Measurements from ENCODE around the gene TRPM3.

Gene TRPM3

DNA sequence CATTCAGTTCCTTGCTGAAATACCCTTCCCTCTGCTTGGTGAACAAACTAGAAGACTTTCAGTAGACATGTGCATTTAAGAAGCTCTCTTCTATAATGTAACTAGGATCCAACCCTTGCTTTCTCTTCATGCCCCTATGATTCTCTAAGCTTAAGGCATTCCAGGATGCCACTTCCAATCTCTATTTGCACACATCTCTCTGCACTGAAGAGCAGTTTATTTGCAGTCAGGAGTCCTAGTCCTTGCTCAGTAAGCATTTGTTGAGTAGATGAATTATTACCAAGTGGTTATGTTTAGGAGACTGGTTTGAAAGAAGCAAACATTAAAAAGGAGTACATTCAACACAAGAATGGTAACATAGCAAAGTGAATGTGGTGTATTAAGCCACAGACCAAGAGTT lies 432.7 kb downstream of the TRPM3 start (continued):
- no peak for TF ChIP-seq ZNF202 (tag by site-specific recombination; IDR thresholded peaks at IDR 0.05; ENCODE audit: borderline replicate concordance)

DNA sequence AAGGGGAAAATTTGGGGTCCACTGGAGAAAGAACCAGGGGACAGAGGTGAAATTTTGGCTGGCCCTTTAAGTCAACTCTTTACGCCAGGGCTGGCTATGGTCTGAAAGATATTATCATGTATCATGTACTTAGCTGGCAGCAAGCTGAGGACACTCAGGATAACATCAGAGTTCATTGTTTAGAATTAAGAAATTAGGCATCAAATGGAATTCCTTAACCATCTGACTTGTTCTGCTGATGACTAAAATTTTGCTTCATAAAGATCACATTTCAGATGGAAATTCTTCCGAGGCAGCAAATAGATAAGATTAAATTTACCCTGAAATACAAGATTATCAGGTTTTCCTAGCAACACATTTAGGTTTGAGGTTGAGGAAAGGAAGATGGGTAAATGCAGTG lies 437.6 kb downstream of the TRPM3 start:
- no peaks in the 10 kb centered on the region for H3K4me1 ChIP-seq (ENCODE audit: control insufficient read depth, insufficient read depth, low read length)
- no peak overlapping the region for H3K27ac ChIP-seq (ENCODE audit: extremely low read depth, low read depth, low read length)
- H3K36me3 ChIP-seq (ENCODE audit: control insufficient read depth in 2 of 2, insufficient read depth in 1 of 2, low read length in 2 of 2), result no peaks in the 10 kb centered on the region
- no peaks in the 10 kb centered on the region for H3K9me3 ChIP-seq (ENCODE audit: control insufficient read depth, insufficient read depth, low read depth, low read length)
- no peak overlapping the region for H3K4me3 ChIP-seq (ENCODE audit: low read depth, low read length)
- TF ChIP-seq ZNF335 (tag by site-specific recombination; conservative IDR thresholded peaks at IDR 0.05) (no peak), BCL11B (tag by site-specific recombination; IDR thresholded peaks at IDR 0.05; ENCODE audit: low read depth) (no peak), ZNF768 (tag by site-specific recombination; IDR thresholded peaks at IDR 0.05) (no peak), ZNF776 (tag by site-specific recombination; IDR thresholded peaks at IDR 0.05; ENCODE audit: borderline replicate concordance) (no peak), BCL11A (tag by site-specific recombination; IDR thresholded peaks at IDR 0.05; ENCODE audit: low read depth) (no peak), TCF7L2 (IDR thresholded peaks at IDR 0.05; ENCODE audit: borderline replicate concordance, low read depth, low read length) (no peak), ZNF157 (tag by site-specific recombination; IDR thresholded peaks at IDR 0.05) (no peak), ZNF394 (tag by site-specific recombination; IDR thresholded peaks at IDR 0.05; ENCODE audit: borderline replicate concordance) (no peak), IKZF3 (tag by site-specific recombination; IDR thresholded peaks at IDR 0.05) (no peak), SP7 (tag by site-specific recombination; IDR thresholded peaks at IDR 0.05) (no peak), GFI1B (tag by site-specific recombination; IDR thresholded peaks at IDR 0.05) (no peak), ZNF426 (tag by site-specific recombination; IDR thresholded peaks at IDR 0.05) (no peak)
- TF ChIP-seq, protein P1, sequence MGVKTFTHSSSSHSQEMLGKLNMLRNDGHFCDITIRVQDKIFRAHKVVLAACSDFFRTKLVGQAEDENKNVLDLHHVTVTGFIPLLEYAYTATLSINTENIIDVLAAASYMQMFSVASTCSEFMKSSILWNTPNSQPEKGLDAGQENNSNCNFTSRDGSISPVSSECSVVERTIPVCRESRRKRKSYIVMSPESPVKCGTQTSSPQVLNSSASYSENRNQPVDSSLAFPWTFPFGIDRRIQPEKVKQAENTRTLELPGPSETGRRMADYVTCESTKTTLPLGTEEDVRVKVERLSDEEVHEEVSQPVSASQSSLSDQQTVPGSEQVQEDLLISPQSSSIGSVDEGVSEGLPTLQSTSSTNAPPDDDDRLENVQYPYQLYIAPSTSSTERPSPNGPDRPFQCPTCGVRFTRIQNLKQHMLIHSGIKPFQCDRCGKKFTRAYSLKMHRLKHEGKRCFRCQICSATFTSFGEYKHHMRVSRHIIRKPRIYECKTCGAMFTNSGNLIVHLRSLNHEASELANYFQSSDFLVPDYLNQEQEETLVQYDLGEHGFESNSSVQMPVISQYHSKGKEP (tag by site-specific recombination; IDR thresholded peaks at IDR 0.05), result no peak
- TF ChIP-seq, protein P2, sequence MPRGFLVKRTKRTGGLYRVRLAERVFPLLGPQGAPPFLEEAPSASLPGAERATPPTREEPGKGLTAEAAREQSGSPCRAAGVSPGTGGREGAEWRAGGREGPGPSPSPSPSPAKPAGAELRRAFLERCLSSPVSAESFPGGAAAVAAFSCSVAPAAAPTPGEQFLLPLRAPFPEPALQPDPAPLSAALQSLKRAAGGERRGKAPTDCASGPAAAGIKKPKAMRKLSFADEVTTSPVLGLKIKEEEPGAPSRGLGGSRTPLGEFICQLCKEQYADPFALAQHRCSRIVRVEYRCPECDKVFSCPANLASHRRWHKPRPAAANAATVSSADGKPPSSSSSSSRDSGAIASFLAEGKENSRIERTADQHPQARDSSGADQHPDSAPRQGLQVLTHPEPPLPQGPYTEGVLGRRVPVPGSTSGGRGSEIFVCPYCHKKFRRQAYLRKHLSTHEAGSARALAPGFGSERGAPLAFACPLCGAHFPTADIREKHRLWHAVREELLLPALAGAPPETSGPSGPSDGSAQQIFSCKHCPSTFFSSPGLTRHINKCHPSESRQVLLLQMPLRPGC (tag by site-specific recombination; IDR thresholded peaks at IDR 0.05), result no peak
- TF ChIP-seq, protein P3, sequence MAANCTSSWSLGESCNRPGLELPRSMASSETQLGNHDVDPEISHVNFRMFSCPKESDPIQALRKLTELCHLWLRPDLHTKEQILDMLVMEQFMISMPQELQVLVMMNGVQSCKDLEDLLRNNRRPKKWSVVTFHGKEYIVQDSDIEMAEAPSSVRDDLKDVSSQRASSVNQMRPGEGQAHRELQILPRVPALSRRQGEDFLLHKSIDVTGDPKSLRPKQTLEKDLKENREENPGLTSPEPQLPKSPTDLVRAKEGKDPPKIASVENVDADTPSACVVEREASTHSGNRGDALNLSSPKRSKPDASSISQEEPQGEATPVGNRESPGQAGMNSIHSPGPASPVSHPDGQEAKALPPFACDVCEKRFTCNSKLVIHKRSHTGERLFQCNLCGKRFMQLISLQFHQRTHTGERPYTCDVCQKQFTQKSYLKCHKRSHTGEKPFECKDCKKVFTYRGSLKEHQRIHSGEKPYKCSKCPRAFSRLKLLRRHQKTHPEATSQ (tag by site-specific recombination; IDR thresholded peaks at IDR 0.05), result no peak
- TF ChIP-seq, protein P4, sequence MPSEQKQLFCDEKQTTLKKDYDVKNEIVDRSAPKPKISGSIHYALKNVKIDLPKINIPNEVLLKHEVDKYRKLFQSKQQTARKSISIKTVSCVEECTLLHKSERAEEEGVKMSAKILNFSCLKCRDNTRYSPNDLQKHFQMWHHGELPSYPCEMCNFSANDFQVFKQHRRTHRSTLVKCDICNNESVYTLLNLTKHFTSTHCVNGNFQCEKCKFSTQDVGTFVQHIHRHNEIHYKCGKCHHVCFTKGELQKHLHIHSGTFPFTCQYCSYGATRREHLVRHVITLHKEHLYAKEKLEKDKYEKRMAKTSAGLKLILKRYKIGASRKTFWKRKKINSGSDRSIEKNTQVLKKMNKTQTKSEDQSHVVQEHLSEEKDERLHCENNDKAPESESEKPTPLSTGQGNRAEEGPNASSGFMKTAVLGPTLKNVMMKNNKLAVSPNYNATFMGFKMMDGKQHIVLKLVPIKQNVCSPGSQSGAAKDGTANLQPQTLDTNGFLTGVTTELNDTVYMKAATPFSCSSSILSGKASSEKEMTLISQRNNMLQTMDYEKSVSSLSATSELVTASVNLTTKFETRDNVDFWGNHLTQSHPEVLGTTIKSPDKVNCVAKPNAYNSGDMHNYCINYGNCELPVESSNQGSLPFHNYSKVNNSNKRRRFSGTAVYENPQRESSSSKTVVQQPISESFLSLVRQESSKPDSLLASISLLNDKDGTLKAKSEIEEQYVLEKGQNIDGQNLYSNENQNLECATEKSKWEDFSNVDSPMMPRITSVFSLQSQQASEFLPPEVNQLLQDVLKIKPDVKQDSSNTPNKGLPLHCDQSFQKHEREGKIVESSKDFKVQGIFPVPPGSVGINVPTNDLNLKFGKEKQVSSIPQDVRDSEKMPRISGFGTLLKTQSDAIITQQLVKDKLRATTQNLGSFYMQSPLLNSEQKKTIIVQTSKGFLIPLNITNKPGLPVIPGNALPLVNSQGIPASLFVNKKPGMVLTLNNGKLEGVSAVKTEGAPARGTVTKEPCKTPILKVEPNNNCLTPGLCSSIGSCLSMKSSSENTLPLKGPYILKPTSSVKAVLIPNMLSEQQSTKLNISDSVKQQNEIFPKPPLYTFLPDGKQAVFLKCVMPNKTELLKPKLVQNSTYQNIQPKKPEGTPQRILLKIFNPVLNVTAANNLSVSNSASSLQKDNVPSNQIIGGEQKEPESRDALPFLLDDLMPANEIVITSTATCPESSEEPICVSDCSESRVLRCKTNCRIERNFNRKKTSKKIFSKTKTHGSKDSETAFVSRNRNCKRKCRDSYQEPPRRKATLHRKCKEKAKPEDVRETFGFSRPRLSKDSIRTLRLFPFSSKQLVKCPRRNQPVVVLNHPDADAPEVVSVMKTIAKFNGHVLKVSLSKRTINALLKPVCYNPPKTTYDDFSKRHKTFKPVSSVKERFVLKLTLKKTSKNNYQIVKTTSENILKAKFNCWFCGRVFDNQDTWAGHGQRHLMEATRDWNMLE (tag by site-specific recombination; conservative IDR thresholded peaks at IDR 0.05; ENCODE audit: low read depth), result no peak
- TF ChIP-seq, protein P5, sequence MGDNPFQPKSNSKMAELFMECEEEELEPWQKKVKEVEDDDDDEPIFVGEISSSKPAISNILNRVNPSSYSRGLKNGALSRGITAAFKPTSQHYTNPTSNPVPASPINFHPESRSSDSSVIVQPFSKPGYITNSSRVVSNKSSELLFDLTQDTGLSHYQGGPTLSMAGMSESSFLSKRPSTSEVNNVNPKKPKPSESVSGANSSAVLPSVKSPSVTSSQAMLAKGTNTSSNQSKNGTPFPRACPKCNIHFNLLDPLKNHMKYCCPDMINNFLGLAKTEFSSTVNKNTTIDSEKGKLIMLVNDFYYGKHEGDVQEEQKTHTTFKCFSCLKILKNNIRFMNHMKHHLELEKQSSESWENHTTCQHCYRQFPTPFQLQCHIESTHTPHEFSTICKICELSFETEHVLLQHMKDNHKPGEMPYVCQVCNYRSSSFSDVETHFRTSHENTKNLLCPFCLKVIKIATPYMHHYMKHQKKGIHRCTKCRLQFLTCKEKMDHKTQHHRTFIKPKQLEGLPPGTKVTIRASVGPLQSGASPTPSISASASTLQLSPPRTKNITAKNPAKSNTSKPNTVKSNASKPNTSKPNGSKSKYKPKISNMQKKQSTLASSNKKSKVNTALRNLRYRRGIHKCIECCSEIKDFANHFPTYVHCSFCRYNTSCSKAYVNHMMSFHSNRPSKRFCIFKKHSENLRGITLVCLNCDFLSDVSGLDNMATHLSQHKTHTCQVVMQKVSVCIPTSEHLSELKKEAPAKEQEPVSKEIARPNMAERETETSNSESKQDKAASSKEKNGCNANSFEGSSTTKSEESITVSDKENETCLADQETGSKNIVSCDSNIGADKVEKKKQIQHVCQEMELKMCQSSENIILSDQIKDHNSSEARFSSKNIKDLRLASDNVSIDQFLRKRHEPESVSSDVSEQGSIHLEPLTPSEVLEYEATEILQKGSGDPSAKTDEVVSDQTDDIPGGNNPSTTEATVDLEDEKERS (tag by site-specific recombination; IDR thresholded peaks at IDR 0.05), result no peak
- POLR2A ChIA-PET, result no interaction called here
- CTCF ChIA-PET, result no interaction called here
